ENCODE measurements around the gene PTPN5.

- TF ChIP-seq, protein P1, sequence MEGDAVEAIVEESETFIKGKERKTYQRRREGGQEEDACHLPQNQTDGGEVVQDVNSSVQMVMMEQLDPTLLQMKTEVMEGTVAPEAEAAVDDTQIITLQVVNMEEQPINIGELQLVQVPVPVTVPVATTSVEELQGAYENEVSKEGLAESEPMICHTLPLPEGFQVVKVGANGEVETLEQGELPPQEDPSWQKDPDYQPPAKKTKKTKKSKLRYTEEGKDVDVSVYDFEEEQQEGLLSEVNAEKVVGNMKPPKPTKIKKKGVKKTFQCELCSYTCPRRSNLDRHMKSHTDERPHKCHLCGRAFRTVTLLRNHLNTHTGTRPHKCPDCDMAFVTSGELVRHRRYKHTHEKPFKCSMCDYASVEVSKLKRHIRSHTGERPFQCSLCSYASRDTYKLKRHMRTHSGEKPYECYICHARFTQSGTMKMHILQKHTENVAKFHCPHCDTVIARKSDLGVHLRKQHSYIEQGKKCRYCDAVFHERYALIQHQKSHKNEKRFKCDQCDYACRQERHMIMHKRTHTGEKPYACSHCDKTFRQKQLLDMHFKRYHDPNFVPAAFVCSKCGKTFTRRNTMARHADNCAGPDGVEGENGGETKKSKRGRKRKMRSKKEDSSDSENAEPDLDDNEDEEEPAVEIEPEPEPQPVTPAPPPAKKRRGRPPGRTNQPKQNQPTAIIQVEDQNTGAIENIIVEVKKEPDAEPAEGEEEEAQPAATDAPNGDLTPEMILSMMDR (IDR thresholded peaks at IDR 0.05), result no peak
- TF ChIP-seq POLR2A (IDR thresholded peaks at IDR 0.05), result no peak
Observed at GRCh38 chr11:18682466-18682865, 109.1 kb downstream of the PTPN5 start.
